Measurements from ENCODE around the gene KLHL30. TPM values are rescaled to one million over a fixed set of nuclear protein-coding genes. Genes with fewer than 3 reads are reported as not detected.

Gene KLHL30
- total RNA-seq, 4 donors from 2014 or later, result 0.14 to 5.6 TPM; not detected in 2

- intact Hi-C loops (cut with DNase I; ENCODE audit: low total_unique reads), result no loop called here
- no peak for TF ChIP-seq EP300 (IDR thresholded peaks at IDR 0.05; ENCODE audit: low read depth)
- TF ChIP-seq CTCF (IDR thresholded peaks at IDR 0.05), result no peak
- no peak for TF ChIP-seq POLR2AphosphoS5 (IDR thresholded peaks at IDR 0.05)
- TF ChIP-seq POLR2A (IDR thresholded peaks at IDR 0.05), result no peak
- 33 to 83% methylated on average over 1 to 18 of the region's 19 CpGs for WGBS, 2 donors (ENCODE audit: low coverage in 1 of 2)
- peaks cover 0 to 12% (median 0%) of the 10 kb centered on the region in 4 donors for H3K4me1 ChIP-seq
- in situ Hi-C loops (cut with MboI; ENCODE audit: low pct_ligation_motif_present in 1 of 4, low pct_unique_long_range_greater_than_20kb in 1 of 4, low sequenced_read_pairs in 3 of 4), result no loop called here
- no peaks in the 10 kb centered on the region for H3K27me3 ChIP-seq
- DNase-seq, result no peak
- H3K36me3 ChIP-seq, result no peaks in the 10 kb centered on the region
- H3K9me3 ChIP-seq, result no peaks in the 10 kb centered on the region
- H3K4me3 ChIP-seq, result no peak overlapping the region
- no peak overlapping the region for H3K27ac ChIP-seq
These were observed 41.1 kb upstream of the KLHL30 start for GRCh38 chr2:238097201-238097987.

GRCh38 chr2:238097988-238098871 is 40.2 kb upstream of the KLHL30 start:
- H3K36me3 ChIP-seq, result no peaks in the 10 kb centered on the region
- H3K9me3 ChIP-seq, result no peaks in the 10 kb centered on the region
- in situ Hi-C loops (cut with MboI; ENCODE audit: low pct_ligation_motif_present in 1 of 4, low pct_unique_long_range_greater_than_20kb in 1 of 4, low sequenced_read_pairs in 3 of 4) (no loop called here), intact Hi-C loops (cut with DNase I; ENCODE audit: low total_unique reads) (no loop called here)
- H3K27ac ChIP-seq, result peak overlapping the region; percentile 66 to 79 (median 73)
- DNase-seq, result peak; percentile 83
- TF ChIP-seq CTCF (IDR thresholded peaks at IDR 0.05) (no peak), POLR2A (IDR thresholded peaks at IDR 0.05) (peak; percentile 28), POLR2AphosphoS5 (IDR thresholded peaks at IDR 0.05) (peak in 2 of 3 donors; percentile 13 to 57)
- H3K4me1 ChIP-seq, result peaks cover 0 to 12% (median 0%) of the 10 kb centered on the region in 4 donors
- H3K4me3 ChIP-seq, result peak overlapping the region in 1 of 4 donors; percentile 6
- 50 to 69% methylated on average over 4 to 34 of the region's 37 CpGs for WGBS, 2 donors (ENCODE audit: low coverage in 1 of 2)
- no peaks in the 10 kb centered on the region for H3K27me3 ChIP-seq

- no peak for DNase-seq
- intact Hi-C loops (cut with DNase I; ENCODE audit: low total_unique reads), result no loop called here
- H3K9me3 ChIP-seq, result no peaks in the 10 kb centered on the region
- TF ChIP-seq POLR2AphosphoS5 (IDR thresholded peaks at IDR 0.05), result no peak
- no peak for TF ChIP-seq EP300 (IDR thresholded peaks at IDR 0.05; ENCODE audit: low read depth)
- no peak for TF ChIP-seq POLR2A (IDR thresholded peaks at IDR 0.05)
- TF ChIP-seq CTCF (IDR thresholded peaks at IDR 0.05), result no peak
- peaks cover 0 to 12% (median 0%) of the 10 kb centered on the region in 4 donors for H3K4me1 ChIP-seq
- peak overlapping the region; percentile 66 to 79 (median 73) for H3K27ac ChIP-seq
- in situ Hi-C loops (cut with MboI; ENCODE audit: low pct_ligation_motif_present in 1 of 4, low pct_unique_long_range_greater_than_20kb in 1 of 4, low sequenced_read_pairs in 3 of 4), result no loop called here
- whole genome bisulfite sequencing, 2 donors (ENCODE audit: low coverage in 1 of 2), result 60 to 69% methylated on average over 9 to 17 of the region's 17 CpGs
- peak overlapping the region in 1 of 4 donors; percentile 6 for H3K4me3 ChIP-seq
- H3K27me3 ChIP-seq, result no peaks in the 10 kb centered on the region
- no peaks in the 10 kb centered on the region for H3K36me3 ChIP-seq
These were observed 39.4 kb upstream of the KLHL30 start for GRCh38 chr2:238098901-238099713.

Measured in transverse colon (tissue), 4 donors.